GM12872 (cell line): Measurements from ENCODE around the gene CMTM2.

Experiments used
- CTCF ChIP-seq: IDR thresholded peaks from 3 replicates; pipeline ENCODE4 v1.5.1; 2011; ENCODE audit warnings: low read depth, mild to moderate bottlenecking, low read length, moderate library complexity; ENCODE audit not compliant: insufficient read depth

CMTM2 gene

GRCh38 chr16:66609139-66609510 lies 29.9 kb downstream of the CMTM2 start:
- no peak for TF ChIP-seq CTCF

- TF ChIP-seq CTCF: no peak
Observed at GRCh38 chr16:66610111-66610820, 31.0 kb downstream of the CMTM2 start.

- TF ChIP-seq CTCF: no peak
Observed at GRCh38 chr16:66612422-66612821, 33.2 kb downstream of the CMTM2 start.

- no peak for TF ChIP-seq CTCF
Observed at GRCh38 chr16:66614161-66614802, 35.0 kb downstream of the CMTM2 start.

- TF ChIP-seq CTCF: no peak
Observed at GRCh38 chr16:66616169-66616568, 36.9 kb downstream of the CMTM2 start.

GRCh38 chr16:66616592-66616991 lies 37.3 kb downstream of the CMTM2 start:
- TF ChIP-seq CTCF: no peak

GRCh38 chr16:66617010-66617434 lies 37.8 kb downstream of the CMTM2 start:
- no peak for TF ChIP-seq CTCF
